ENCODE measurements around the gene TPRA1.

TPRA1 gene

GRCh38 chr3:127615631-127616305 lies 25.2 kb upstream of the TPRA1 start:
- no peak for TF ChIP-seq CTCF (IDR thresholded peaks at IDR 0.05; ENCODE audit: low read depth, low read length)
- H3K4me3 ChIP-seq (ENCODE audit: low read depth, low read length), result no peak overlapping the region

GRCh38 chr3:127614928-127615589 lies 24.5 kb upstream of the TPRA1 start:
- H3K4me3 ChIP-seq (ENCODE audit: low read depth, low read length), result no peak overlapping the region

GRCh38 chr3:127613406-127613805 lies 22.9 kb upstream of the TPRA1 start:
- no peak overlapping the region for H3K4me3 ChIP-seq (ENCODE audit: low read depth, low read length)
- TF ChIP-seq CTCF (IDR thresholded peaks at IDR 0.05; ENCODE audit: low read depth, low read length), result no peak

More at GRCh38 chr3:127614928-127615589, 24.5 kb upstream of the TPRA1 start:
- TF ChIP-seq CTCF (IDR thresholded peaks at IDR 0.05; ENCODE audit: low read depth, low read length), result no peak

GRCh38 chr3:127612966-127613365 lies 22.4 kb upstream of the TPRA1 start:
- H3K4me3 ChIP-seq (ENCODE audit: low read depth, low read length), result no peak overlapping the region
- TF ChIP-seq CTCF (IDR thresholded peaks at IDR 0.05; ENCODE audit: low read depth, low read length), result no peak

- H3K4me3 ChIP-seq (ENCODE audit: low read depth, low read length), result no peak overlapping the region
- TF ChIP-seq CTCF (IDR thresholded peaks at IDR 0.05; ENCODE audit: low read depth, low read length), result no peak
These were observed 20.7 kb upstream of the TPRA1 start for GRCh38 chr3:127611251-127611650.

GRCh38 chr3:127610105-127610504 lies 19.6 kb upstream of the TPRA1 start:
- TF ChIP-seq CTCF (IDR thresholded peaks at IDR 0.05; ENCODE audit: low read depth, low read length), result no peak
- no peak overlapping the region for H3K4me3 ChIP-seq (ENCODE audit: low read depth, low read length)

GRCh38 chr3:127608362-127608718 lies 17.8 kb upstream of the TPRA1 start:
- no peak overlapping the region for H3K4me3 ChIP-seq (ENCODE audit: low read depth, low read length)
- TF ChIP-seq CTCF (IDR thresholded peaks at IDR 0.05; ENCODE audit: low read depth, low read length), result no peak
